ENCODE data around the gene GSG1.

Gene GSG1

GRCh38 chr12:13103391-13104033, at the start of gene GSG1:
Gene GSG1, minus strand, starts transcription at chr12:13103667. Its CDS starts 155 bp downstream, at chr12:13103512.
- DNase-seq (ENCODE audit: low spot score): no peak

- DNase-seq (ENCODE audit: low spot score): no peak
Measured at GRCh38 chr12:13153180-13153579, 49.7 kb upstream of the GSG1 start.

- no peak for DNase-seq (ENCODE audit: low spot score)
Measured at GRCh38 chr12:13152756-13153155, 49.3 kb upstream of the GSG1 start.

GRCh38 chr12:13152281-13152680, 48.8 kb upstream of the GSG1 start:
- DNase-seq (ENCODE audit: low spot score): no peak

GRCh38 chr12:13149411-13149810, 45.9 kb upstream of the GSG1 start:
- no peak for DNase-seq (ENCODE audit: low spot score)

- DNase-seq (ENCODE audit: low spot score): no peak
Measured at GRCh38 chr12:13148485-13148847, 45.0 kb upstream of the GSG1 start.

GRCh38 chr12:13147688-13148484, 44.4 kb upstream of the GSG1 start:
- DNase-seq (ENCODE audit: low spot score): no peak

- DNase-seq (ENCODE audit: low spot score): no peak
Measured at GRCh38 chr12:13146336-13146938, 43.0 kb upstream of the GSG1 start.

- no peak for DNase-seq (ENCODE audit: low spot score)
Measured at GRCh38 chr12:13144266-13144828, 40.9 kb upstream of the GSG1 start.

GRCh38 chr12:13142747-13143146, 39.3 kb upstream of the GSG1 start:
- DNase-seq (ENCODE audit: low spot score): no peak

- no peak for DNase-seq (ENCODE audit: low spot score)
Measured at GRCh38 chr12:13141686-13142085, 38.2 kb upstream of the GSG1 start.

- peak; percentile 49 for DNase-seq (ENCODE audit: low spot score)
Measured at GRCh38 chr12:13135371-13136178, 32.1 kb upstream of the GSG1 start.

- DNase-seq (ENCODE audit: low spot score): no peak
Measured at GRCh38 chr12:13133886-13134285, 30.4 kb upstream of the GSG1 start.

- no peak for DNase-seq (ENCODE audit: low spot score)
Measured at GRCh38 chr12:13130981-13131380, 27.5 kb upstream of the GSG1 start.

GRCh38 chr12:13128291-13128965, 25.0 kb upstream of the GSG1 start:
- DNase-seq (ENCODE audit: low spot score): peak; percentile 64

GRCh38 chr12:13127444-13127843, 24.0 kb upstream of the GSG1 start:
- no peak for DNase-seq (ENCODE audit: low spot score)

- DNase-seq (ENCODE audit: low spot score): peak; percentile 40
Measured at GRCh38 chr12:13126494-13126893, 23.0 kb upstream of the GSG1 start.

- DNase-seq (ENCODE audit: low spot score): no peak
Measured at GRCh38 chr12:13125996-13126395, 22.5 kb upstream of the GSG1 start.

- DNase-seq (ENCODE audit: low spot score): no peak
Measured at GRCh38 chr12:13124656-13125505, 21.4 kb upstream of the GSG1 start.

- no peak for DNase-seq (ENCODE audit: low spot score)
Measured at GRCh38 chr12:13121568-13121967, 18.1 kb upstream of the GSG1 start.

- no peak for DNase-seq (ENCODE audit: low spot score)
Measured at GRCh38 chr12:13120413-13120812, 16.9 kb upstream of the GSG1 start.
